Raji (cell line): ENCODE data around the gene TUFM.
A peak's percentile ranks its signal among the peaks of the same experiment; 100 is the strongest.

Experiments used
- POLR2A ChIP-seq: IDR thresholded peaks from 2 replicates; pipeline ENCODE4 v1.6.1; 2011; ENCODE audit warnings: low read depth, low read length, control low read depth; ENCODE audit not compliant: insufficient read depth

Gene TUFM

DNA sequence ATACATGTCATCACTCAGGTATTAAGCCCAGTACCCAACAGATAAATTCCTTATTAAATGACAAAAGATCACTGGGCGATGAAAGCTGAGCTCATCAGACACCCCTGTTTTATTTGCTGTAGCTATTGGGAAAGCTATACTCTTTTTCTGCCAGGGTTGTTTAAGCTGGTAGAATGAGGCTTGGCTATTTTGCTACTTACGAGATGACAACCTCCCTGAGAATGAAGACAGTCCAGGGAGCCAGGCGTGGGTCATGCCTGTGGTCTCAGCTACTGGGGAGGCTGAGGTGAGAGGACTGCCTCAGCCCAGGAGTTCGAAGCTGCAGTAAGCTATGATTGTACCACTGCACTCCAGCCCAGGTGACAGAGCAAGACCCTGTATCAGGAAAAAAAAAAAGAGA is 13.2 kb upstream of the TUFM start:
- TF ChIP-seq POLR2A = peak; percentile 8; the same call in 1 of the 2 replicates

- no peak for TF ChIP-seq POLR2A
Measured at GRCh38 chr16:28858421-28858820, 12.3 kb upstream of the TUFM start.

- no peak for TF ChIP-seq POLR2A
Measured at GRCh38 chr16:28846933-28847273, 755 bp upstream of the TUFM start.

DNA sequence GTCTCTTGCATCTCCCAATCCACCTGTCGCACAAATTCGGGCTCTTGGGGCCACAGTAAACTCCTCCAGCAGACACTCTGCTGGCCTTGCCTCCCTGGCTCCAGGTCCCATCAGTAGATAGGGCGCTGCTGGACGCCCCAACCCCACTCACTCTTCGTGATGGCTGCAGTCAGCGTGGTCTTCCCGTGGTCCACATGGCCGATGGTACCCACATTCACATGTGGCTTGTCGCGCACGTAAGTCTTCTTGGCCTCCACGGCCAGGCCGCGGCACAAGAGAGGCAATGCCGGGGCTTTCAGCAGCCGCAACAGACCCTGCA is 428 bp downstream of the TUFM start:
- no peak for TF ChIP-seq POLR2A

DNA sequence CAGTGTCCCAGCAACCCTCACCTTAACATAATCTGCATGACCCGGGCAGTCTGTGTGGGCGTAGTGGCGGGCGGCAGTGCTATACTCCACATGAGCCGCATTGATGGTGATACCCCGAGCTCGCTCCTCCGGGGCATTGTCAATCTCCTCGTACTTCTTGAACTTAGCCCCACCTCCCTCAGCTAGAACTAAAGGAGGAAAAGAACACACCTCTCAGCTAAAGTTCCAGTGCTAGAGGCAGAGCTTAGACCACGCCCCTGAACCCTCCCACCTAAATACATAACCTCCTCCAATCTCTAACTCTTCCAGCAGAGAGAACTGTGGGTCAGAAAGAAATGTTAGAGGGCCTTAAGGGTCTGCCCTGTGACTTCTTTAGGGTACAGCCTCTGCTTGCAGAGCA is 855 bp downstream of the TUFM start:
- TF ChIP-seq POLR2A = no peak

DNA sequence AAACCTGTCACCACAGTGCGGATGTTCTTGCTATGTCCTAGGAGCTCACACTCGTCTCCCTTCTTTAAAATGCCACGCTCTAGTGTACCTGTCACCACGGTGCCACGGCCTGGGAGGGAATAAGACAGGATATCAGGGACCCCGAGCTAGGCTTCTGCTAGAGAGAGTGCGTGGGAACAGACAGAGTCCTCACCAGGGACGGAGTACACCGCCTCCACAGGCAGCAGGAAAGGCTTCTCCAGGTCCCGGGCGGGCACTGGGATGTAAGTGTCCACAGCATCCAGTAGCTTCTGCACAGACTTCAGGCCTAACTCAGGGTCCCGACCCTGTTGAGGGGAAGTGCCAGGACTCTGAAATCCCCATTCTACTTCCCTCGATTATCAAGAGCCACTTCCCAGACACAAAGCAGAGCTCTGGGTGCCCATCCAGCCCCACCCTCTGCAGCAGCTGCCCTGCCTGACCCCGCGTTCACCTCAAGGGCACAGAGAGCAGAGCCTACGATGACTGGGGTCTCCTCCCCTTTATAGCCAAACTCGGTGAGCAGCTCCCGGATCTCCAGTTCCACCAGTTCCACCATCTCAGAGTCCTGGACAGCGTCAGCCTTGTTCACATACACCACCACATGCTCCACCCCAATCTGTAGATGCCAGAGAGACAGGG is 1.8 kb downstream of the TUFM start:
- TF ChIP-seq POLR2A = no peak

- no peak for TF ChIP-seq POLR2A
Measured at GRCh38 chr16:28843766-28844165, 2.4 kb downstream of the TUFM start.

DNA sequence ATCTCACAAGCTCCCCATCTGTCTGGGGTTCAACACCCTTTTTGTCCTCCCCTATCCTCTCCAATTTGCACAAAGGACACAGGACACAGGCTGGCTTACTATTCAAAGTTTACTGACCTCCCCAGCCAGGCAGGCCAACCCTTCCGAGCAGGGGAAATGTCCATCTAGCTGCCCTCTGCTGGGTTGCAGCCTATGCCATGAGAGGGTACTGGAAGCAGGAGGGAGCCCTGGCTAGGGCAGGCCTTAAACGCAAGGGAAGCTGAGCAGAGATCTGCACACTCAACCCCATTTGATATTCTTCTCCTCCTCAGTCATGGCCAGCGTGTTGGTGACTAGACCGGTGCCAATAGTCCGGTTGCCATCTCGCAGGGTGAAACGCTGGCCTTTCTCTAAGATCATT is 3.5 kb downstream of the TUFM start:
- no peak for TF ChIP-seq POLR2A

DNA sequence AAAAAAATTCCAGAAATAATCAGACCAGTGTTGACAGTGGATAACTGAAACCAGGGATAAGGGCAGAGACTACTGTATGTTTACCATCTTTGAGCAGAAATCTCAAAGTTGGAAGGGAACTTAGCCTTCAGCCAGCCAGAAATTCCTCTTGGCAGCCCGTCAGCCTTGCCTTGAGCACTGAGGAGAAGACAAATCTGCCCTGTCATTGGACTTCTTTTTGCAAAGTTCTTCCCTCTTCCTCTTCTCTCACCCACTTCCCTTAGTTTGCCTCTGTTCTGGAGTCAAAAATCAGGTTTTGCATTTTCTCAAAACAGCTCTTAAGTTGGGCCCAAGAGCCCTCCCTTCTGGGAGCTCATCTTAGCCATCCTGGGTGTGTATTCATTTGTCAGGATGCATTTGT is 6.2 kb downstream of the TUFM start:
- TF ChIP-seq POLR2A = no peak

DNA sequence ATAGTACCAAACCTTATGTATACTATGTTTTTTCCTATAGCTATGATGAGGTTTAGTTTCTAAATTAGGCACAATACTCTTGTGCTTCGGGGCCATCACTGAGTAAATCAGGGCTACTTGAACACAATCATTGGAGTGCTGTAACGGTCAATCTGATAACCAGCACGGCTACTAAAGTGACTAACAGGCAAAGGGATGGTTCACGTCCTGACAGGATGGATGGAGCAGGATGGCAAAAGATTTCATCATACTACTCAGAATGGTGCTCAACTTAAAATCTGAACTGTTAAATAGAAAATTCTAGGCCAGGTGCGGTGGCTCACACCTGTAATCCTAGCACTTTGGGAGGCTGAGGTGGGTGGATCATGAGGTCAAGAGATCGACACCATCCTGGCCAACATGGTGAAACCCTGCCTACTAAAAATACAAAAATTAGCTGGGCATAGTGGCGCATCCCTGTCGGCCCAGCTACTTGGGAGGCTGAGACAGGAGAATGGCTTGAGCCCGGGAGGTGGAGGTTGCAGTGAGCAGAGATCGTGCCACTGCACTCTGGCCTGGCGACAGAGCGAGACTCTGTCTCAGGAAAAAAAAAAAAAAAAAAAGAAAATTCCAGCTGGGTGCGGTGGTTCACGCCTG is 7.0 kb downstream of the TUFM start:
- TF ChIP-seq POLR2A = no peak

- TF ChIP-seq POLR2A = no peak
Measured at GRCh38 chr16:28838558-28838918, 7.6 kb downstream of the TUFM start.

DNA sequence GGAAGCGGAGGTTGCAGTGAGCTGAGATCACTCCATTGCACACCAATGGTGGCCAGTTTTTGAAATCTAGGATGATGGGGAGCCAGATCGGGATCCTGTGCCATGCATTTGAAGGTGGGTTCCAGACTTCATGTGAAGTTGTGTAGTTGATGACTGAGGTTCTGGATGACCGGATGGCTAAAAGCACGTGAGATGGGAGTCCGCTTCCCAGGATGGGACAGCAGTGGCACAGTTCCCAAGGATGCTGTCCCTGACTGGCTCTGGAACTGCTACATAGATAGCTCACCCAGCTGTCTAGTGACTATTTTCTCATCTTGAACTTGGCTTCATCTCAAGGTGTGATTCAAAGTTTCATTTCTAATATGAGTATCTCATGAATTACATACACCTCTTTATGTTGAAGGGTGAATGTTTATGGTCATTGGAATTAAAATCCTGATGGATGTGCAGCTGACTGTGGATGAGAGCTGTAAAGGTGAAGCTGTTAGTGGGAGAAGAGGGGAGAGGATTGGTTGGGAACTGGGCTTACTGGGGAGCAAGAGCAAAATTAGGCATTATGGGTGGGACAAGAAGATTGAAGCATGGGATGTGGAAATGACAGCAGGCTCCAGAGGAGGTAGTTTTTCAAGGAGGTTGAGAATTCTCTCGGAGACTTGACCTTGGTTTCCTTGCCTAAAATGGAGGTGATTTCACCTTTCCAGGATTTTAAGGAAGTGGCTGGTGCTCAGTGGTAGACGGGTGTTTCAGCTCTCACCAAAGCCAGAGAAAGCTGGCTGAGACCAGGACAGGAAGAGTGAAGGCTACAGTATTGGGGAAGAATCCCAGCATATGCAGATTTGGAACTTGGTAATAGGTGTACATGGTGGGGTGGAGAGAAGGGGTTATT is 8.2 kb downstream of the TUFM start:
- TF ChIP-seq POLR2A = no peak

- TF ChIP-seq POLR2A = no peak
Measured at GRCh38 chr16:28836761-28837064, 9.4 kb downstream of the TUFM start.

GRCh38 chr16:28835864-28836760 is 10.0 kb downstream of the TUFM start:
- TF ChIP-seq POLR2A = no peak
